NCI-H1436 (cell line): Measurements from ENCODE around the gene DDX41.

Source experiments
- DNase-seq: peaks from one replicate; lab custom pipeline; 2025; lab: John Stamatoyannopoulos, UW

Gene DDX41

GRCh38 chr5:177512736-177513380 is 3.9 kb downstream of the DDX41 start:
- no peak for DNase-seq

GRCh38 chr5:177511796-177512675 is 4.7 kb downstream of the DDX41 start:
- DNase-seq = no peak

GRCh38 chr5:177511181-177511580 is 5.6 kb downstream of the DDX41 start:
- DNase-seq = no peak

- DNase-seq = no peak
Observed at GRCh38 chr5:177510567-177511053, 6.2 kb downstream of the DDX41 start.

GRCh38 chr5:177509991-177510566 is 6.7 kb downstream of the DDX41 start:
- DNase-seq = no peak

GRCh38 chr5:177509381-177509951 is 7.3 kb downstream of the DDX41 start, which contains the start of gene DOK3:
Gene DOK3 (minus strand): TSS chr5:177509826. CDS start chr5:177509540, 286 bp downstream.
- DNase-seq = no peak

- no peak for DNase-seq
Observed at GRCh38 chr5:177508837-177509236, 7.9 kb downstream of the DDX41 start.

GRCh38 chr5:177508221-177508611 is 8.5 kb downstream of the DDX41 start:
- no peak for DNase-seq

GRCh38 chr5:177507596-177508220 is 9.1 kb downstream of the DDX41 start:
- no peak for DNase-seq

GRCh38 chr5:177507165-177507564 is 9.6 kb downstream of the DDX41 start:
- DNase-seq = no peak

- DNase-seq = no peak
Observed at GRCh38 chr5:177505075-177505474, 11.7 kb downstream of the DDX41 start.

- no peak for DNase-seq
Observed at GRCh38 chr5:177504086-177505056, 12.4 kb downstream of the DDX41 start.

GRCh38 chr5:177503351-177504085 is 13.2 kb downstream of the DDX41 start:
- DNase-seq = no peak

GRCh38 chr5:177502886-177503285 is 13.9 kb downstream of the DDX41 start:
- DNase-seq = no peak

- DNase-seq = no peak
Observed at GRCh38 chr5:177501874-177502678, 14.7 kb downstream of the DDX41 start.

- DNase-seq = peak; percentile 50
Observed at GRCh38 chr5:177500685-177501522, 15.9 kb downstream of the DDX41 start.

GRCh38 chr5:177499842-177500241 is 16.9 kb downstream of the DDX41 start:
- no peak for DNase-seq
